Measurements from ENCODE around the gene CD34.

- TF ChIP-seq POLR2A (IDR thresholded peaks at IDR 0.05) = no peak
- TF ChIP-seq, protein P1, sequence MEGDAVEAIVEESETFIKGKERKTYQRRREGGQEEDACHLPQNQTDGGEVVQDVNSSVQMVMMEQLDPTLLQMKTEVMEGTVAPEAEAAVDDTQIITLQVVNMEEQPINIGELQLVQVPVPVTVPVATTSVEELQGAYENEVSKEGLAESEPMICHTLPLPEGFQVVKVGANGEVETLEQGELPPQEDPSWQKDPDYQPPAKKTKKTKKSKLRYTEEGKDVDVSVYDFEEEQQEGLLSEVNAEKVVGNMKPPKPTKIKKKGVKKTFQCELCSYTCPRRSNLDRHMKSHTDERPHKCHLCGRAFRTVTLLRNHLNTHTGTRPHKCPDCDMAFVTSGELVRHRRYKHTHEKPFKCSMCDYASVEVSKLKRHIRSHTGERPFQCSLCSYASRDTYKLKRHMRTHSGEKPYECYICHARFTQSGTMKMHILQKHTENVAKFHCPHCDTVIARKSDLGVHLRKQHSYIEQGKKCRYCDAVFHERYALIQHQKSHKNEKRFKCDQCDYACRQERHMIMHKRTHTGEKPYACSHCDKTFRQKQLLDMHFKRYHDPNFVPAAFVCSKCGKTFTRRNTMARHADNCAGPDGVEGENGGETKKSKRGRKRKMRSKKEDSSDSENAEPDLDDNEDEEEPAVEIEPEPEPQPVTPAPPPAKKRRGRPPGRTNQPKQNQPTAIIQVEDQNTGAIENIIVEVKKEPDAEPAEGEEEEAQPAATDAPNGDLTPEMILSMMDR (IDR thresholded peaks at IDR 0.05) = no peak
Observed at GRCh38 chr1:207893737-207894582, 17.0 kb downstream of the CD34 start.
